ENCODE results near the gene C16orf96. TPM values are rescaled to one million over a fixed set of nuclear protein-coding genes. Genes with fewer than 3 reads are reported as not detected.

Gene C16orf96
- total and polyA plus RNA-seq, 2 of the 8 experiments (the other 6 are each of a cell fraction or from before 2014, with no cell fraction given) = 1.0 to 1.3 TPM

DNA sequence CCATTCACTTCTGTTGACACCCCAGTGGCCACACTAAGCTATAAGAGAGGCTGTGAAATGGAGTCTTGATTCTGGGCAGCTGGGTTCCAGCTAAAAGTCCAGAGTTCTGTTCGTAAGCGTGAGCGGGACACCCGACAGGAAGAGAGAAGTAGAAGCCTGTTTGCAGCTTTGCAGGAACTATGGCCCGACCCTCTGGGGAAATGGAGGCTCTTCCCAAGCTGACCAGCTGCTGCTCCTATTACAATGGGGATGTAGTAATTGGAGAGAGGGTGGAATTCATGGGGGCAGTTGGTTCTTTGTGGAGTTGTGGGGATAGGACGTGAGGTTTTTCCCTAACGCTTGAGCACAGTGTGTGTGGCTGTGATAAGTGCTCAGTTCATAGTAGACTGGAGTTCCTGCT is 30.2 kb downstream of the C16orf96 start:
- Histone ChIP-seq H3K9me3 (ENCODE audit: insufficient read depth in 2 of 2, low read depth in 1 of 2, low read length in 1 of 2) (peaks cover 8% of the 10 kb centered on the region in 2 experiments; a peak in 3 of 4 replicates), H4K8ac (ENCODE audit: extremely low read depth, insufficient read depth, low read length) (no peak overlapping the region), H2AK5ac (ENCODE audit: low read depth, low read length) (no peak overlapping the region), H3K4me1 (replicated peaks in 1 of 4; ENCODE audit: control insufficient read depth in 3 of 4, insufficient read depth in 4 of 4, low read length in 3 of 4) (no peaks in the 10 kb centered on the region; a peak in 1 of 7 replicates), H2AFZ (ENCODE audit: low read length) (no peak overlapping the region), H2BK12ac (ENCODE audit: low read depth, low read length) (0 out of 2 replicates have a peak overlapping the region, but pooled peaks have one; percentile 62), H2BK20ac (ENCODE audit: low read length) (no peak overlapping the region), H3K23ac (ENCODE audit: insufficient read length) (no peak overlapping the region), H3K4ac (replicated peaks; ENCODE audit: insufficient read length, low read depth, low read length) (no peak overlapping the region), H3K14ac (ENCODE audit: insufficient read length) (no peak overlapping the region), H3K79me1 (ENCODE audit: low read depth, low read length) (no peaks in the 10 kb centered on the region), H3K79me2 (ENCODE audit: control insufficient read depth in 1 of 2, insufficient read depth in 2 of 2, low read length in 2 of 2) (no peaks in the 10 kb centered on the region), H3K27ac (ENCODE audit: low read depth, low read length) (no peak overlapping the region), H2BK5ac (ENCODE audit: low read depth, low read length) (no peak overlapping the region), H2BK15ac (ENCODE audit: low read length) (0 out of 2 replicates have a peak overlapping the region, but pooled peaks have one; percentile 48), H4K20me1 (replicated peaks in 1 of 2; ENCODE audit: control insufficient read depth in 1 of 2, insufficient read depth in 2 of 2, low read length in 2 of 2) (peaks cover 0 to 2% of the 10 kb centered on the region in 2 experiments), H4K5ac (ENCODE audit: insufficient read length, low read depth, low read length) (no peak overlapping the region), H3K9ac (replicated peaks in 1 of 4; ENCODE audit: extremely low read depth in 1 of 4, low read depth in 3 of 4, low read length in 3 of 4) (no peak overlapping the region), H3K56ac (replicated peaks; ENCODE audit: insufficient read length, low read depth, low read length) (no peak overlapping the region), H2BK120ac (replicated peaks; ENCODE audit: low read depth, low read length) (no peak overlapping the region), H3K18ac (ENCODE audit: extremely low read depth, low read length) (no peak overlapping the region), H3K23me2 (ENCODE audit: low read depth, low read length) (no peaks in the 10 kb centered on the region), H3K27me3 (replicated peaks in 1 of 4; ENCODE audit: control insufficient read depth in 3 of 4, extremely low read depth in 1 of 4, insufficient read depth in 3 of 4, low read length in 3 of 4) (no peaks in the 10 kb centered on the region; a peak in 1 of 7 replicates), H3K4me2 (ENCODE audit: insufficient read depth in 1 of 2, low read depth in 2 of 2, low read length in 2 of 2) (no peak overlapping the region), H4K91ac (replicated peaks; ENCODE audit: insufficient read length, low read length) (no peak overlapping the region), H3K36me3 (ENCODE audit: control insufficient read depth in 2 of 4, insufficient read depth in 4 of 4, low read length in 3 of 4) (no peaks in the 10 kb centered on the region), H3K4me3 (ENCODE audit: extremely low read depth in 1 of 4, insufficient read depth in 2 of 4, low read depth in 3 of 4, low read length in 4 of 4) (no peak overlapping the region)
- no peak for FAIRE-seq
- no peak for TF ChIP-seq EP300 (IDR thresholded peaks at IDR 0.05; ENCODE audit: borderline replicate concordance in 1 of 2, low read depth in 2 of 2, low read length in 2 of 2)
- TF ChIP-seq POLR2A (IDR thresholded peaks at IDR 0.05; ENCODE audit: control extremely low read depth in 1 of 2, low read depth in 2 of 2, low read length in 2 of 2) = no peak
- TF ChIP-seq BACH1 (IDR thresholded peaks at IDR 0.05; ENCODE audit: low read length) = no peak
- no peak for TF ChIP-seq POU5F1 (IDR thresholded peaks at IDR 0.05; ENCODE audit: low read depth, low read length)
- TF ChIP-seq TAF1 (IDR thresholded peaks at IDR 0.05; ENCODE audit: low read depth, low read length) = no peak
- no peak for TF ChIP-seq POLR2AphosphoS5 (IDR thresholded peaks at IDR 0.05; ENCODE audit: low read depth, low read length)
- no peak for TF ChIP-seq JUN (IDR thresholded peaks at IDR 0.05; ENCODE audit: low read depth, low read length)
- TF ChIP-seq ASH2L (IDR thresholded peaks at IDR 0.05; ENCODE audit: low read length) = no peak
- TF ChIP-seq CREB1 (IDR thresholded peaks at IDR 0.05) = no peak
- CTCF ChIA-PET (ENCODE audit: partially characterized antibody) = interaction anchor here (0.6 to 8.9 kb wide), 36 partner anchors 9 to 212 kb away, joined by 3 to 157 read pairs (median 6); partner anchors contain the start of genes C16orf96, CDIP1 and MGRN1
- WGBS, 2 experiments (ENCODE audit: extremely low coverage in 1 of 2, insufficient coverage in 1 of 2, insufficient read length in 1 of 2, insufficient replicate concordance in 2 of 2, low coverage in 1 of 2, low lambda C conversion rate in 2 of 2, missing lambda C conversion rate in 1 of 2) = 94% methylated on average over 7 of the region's 7 CpGs; no CpG with 5 or more reads in 1 of the 2 experiments
- POLR2A ChIA-PET (ENCODE audit: partially characterized antibody) = interaction anchor here (0.9 to 2.4 kb wide), 8 partner anchors 13 to 78 kb away, joined by 3 to 9 read pairs (median 4); no protein-coding TSS in a partner anchor
- no peak for DNase-seq (ENCODE audit: low read depth in 1 of 2, low spot score in 2 of 2)

All from H1 (cell line).